ENCODE results near the gene PTPRF. TPM values are rescaled to one million over a fixed set of nuclear protein-coding genes. Genes with fewer than 3 reads are reported as not detected.

The PTPRF gene
- polyA plus RNA-seq, 3 donors, result not detected

- no peak overlapping the region for H3K4me3 Mint-ChIP-seq
- H3K27ac Mint-ChIP-seq, result no peak overlapping the region
- intact Hi-C loops (cut with micrococcal nuclease), result no loop called here
- H3K27me3 Mint-ChIP-seq (ENCODE audit: low read depth in 3 of 3), result peaks cover 0 to 3% (median 0%) of the 10 kb centered on the region in 3 donors
- Histone ChIP-seq H2AFZ (ENCODE audit: insufficient read depth, low read depth, low read length, poor library complexity, severe bottlenecking) (no peak overlapping the region), H3K4me2 (replicated peaks; ENCODE audit: extremely low read depth, low read length, poor library complexity, severe bottlenecking) (no peak overlapping the region), H3K79me2 (ENCODE audit: insufficient read depth, low read length) (no peaks in the 10 kb centered on the region), H3K27me3 (ENCODE audit: control insufficient read depth in 2 of 2, insufficient read depth in 2 of 2, low read length in 2 of 2) (no peaks in the 10 kb centered on the region), H3K4me1 (ENCODE audit: control insufficient read depth in 1 of 2, insufficient read depth in 2 of 2, low read length in 2 of 2) (no peaks in the 10 kb centered on the region), H3K4me3 (replicated peaks in 1 of 3; ENCODE audit: low read depth in 2 of 3, low read length in 3 of 3) (no peak overlapping the region), H4K20me1 (ENCODE audit: insufficient read depth, low read length) (no peaks in the 10 kb centered on the region), H3K36me3 (replicated peaks in 1 of 2; ENCODE audit: control insufficient read depth in 1 of 2, insufficient read depth in 2 of 2, low read length in 2 of 2) (no peaks in the 10 kb centered on the region), H3K9me3 (replicated peaks in 1 of 2; ENCODE audit: control insufficient read depth in 1 of 2, insufficient read depth in 1 of 2, low read length in 2 of 2) (no peaks in the 10 kb centered on the region), H3K27ac (ENCODE audit: low read depth in 1 of 2, low read length in 2 of 2) (no peak overlapping the region), H3K9ac (ENCODE audit: insufficient read depth, low read length, poor library complexity, severe bottlenecking) (no peak overlapping the region)
- H3K4me1 Mint-ChIP-seq, result no peaks in the 10 kb centered on the region
- DNase-seq, result no peak
- WGBS (ENCODE audit: insufficient coverage), result 94% methylated on average over 18 of the region's 19 CpGs
- no peaks in the 10 kb centered on the region for H3K9me3 Mint-ChIP-seq
- no peaks in the 10 kb centered on the region for H3K36me3 Mint-ChIP-seq
- TF ChIP-seq CTCF (IDR thresholded peaks at IDR 0.05), result no peak
These were observed 69.6 kb downstream of the PTPRF start for GRCh38 chr1:43600033-43601020.

- no peaks in the 10 kb centered on the region for H3K9me3 Mint-ChIP-seq
- no peaks in the 10 kb centered on the region for H3K4me1 ChIP-seq (ENCODE audit: control insufficient read depth in 1 of 2, insufficient read depth in 2 of 2, low read length in 2 of 2)
- H2AFZ ChIP-seq (ENCODE audit: insufficient read depth, low read depth, low read length, poor library complexity, severe bottlenecking), result no peak overlapping the region
- no peaks in the 10 kb centered on the region for H3K4me1 Mint-ChIP-seq
- peak overlapping the region in 1 of 7 donors; percentile 57 for H3K27ac Mint-ChIP-seq
- no peaks in the 10 kb centered on the region for H4K20me1 ChIP-seq (ENCODE audit: insufficient read depth, low read length)
- H3K27me3 ChIP-seq (ENCODE audit: control insufficient read depth in 2 of 2, insufficient read depth in 2 of 2, low read length in 2 of 2), result no peaks in the 10 kb centered on the region
- no peak overlapping the region for H3K4me3 Mint-ChIP-seq
- peaks cover 0 to 5% (median 0%) of the 10 kb centered on the region in 3 donors for H3K27me3 Mint-ChIP-seq (ENCODE audit: low read depth in 3 of 3)
- intact Hi-C loops (cut with micrococcal nuclease), result no loop called here
- H3K4me2 ChIP-seq (replicated peaks; ENCODE audit: extremely low read depth, low read length, poor library complexity, severe bottlenecking), result no peak overlapping the region
- no peaks in the 10 kb centered on the region for H3K79me2 ChIP-seq (ENCODE audit: insufficient read depth, low read length)
- 86% methylated on average over 9 of the region's 10 CpGs for WGBS (ENCODE audit: insufficient coverage)
- TF ChIP-seq CTCF (IDR thresholded peaks at IDR 0.05), result no peak
- H3K36me3 Mint-ChIP-seq, result no peaks in the 10 kb centered on the region
- H3K9me3 ChIP-seq (replicated peaks in 1 of 2; ENCODE audit: control insufficient read depth in 1 of 2, insufficient read depth in 1 of 2, low read length in 2 of 2), result no peaks in the 10 kb centered on the region
- H3K36me3 ChIP-seq (replicated peaks in 1 of 2; ENCODE audit: control insufficient read depth in 1 of 2, insufficient read depth in 2 of 2, low read length in 2 of 2), result no peaks in the 10 kb centered on the region
- no peak overlapping the region for H3K9ac ChIP-seq (ENCODE audit: insufficient read depth, low read length, poor library complexity, severe bottlenecking)
- H3K27ac ChIP-seq (ENCODE audit: low read depth in 1 of 2, low read length in 2 of 2), result no peak overlapping the region
- DNase-seq, result no peak
- no peak overlapping the region for H3K4me3 ChIP-seq (replicated peaks in 1 of 3; ENCODE audit: low read depth in 2 of 3, low read length in 3 of 3)
These were observed 72.3 kb downstream of the PTPRF start for GRCh38 chr1:43602990-43603389.
